H9 (cell line): Measurements from ENCODE around the gene HYAL1. TPM values are rescaled to one million over a fixed set of nuclear protein-coding genes. Genes with fewer than 3 reads are reported as not detected.

ENCODE experiments used
- DNase-seq: peaks from one replicate; pipeline ENCODE4 v3.0.0-alpha.2; 2017
- H2AFZ ChIP-seq: one replicate; pipeline ENCODE4 v1.6.1; 2013; ENCODE audit warnings: mild to moderate bottlenecking, low read length, control low read depth, moderate library complexity
- H2AK5ac ChIP-seq: 2 replicates; pipeline ENCODE4 v1.6.1; 2013; ENCODE audit warnings: low read length, control low read depth, mixed read lengths; ENCODE audit not compliant: insufficient read length
- H2BK120ac ChIP-seq: one replicate; pipeline ENCODE4 v1.6.1; 2013; ENCODE audit warnings: low read depth, mild to moderate bottlenecking, low read length, control low read depth, inconsistent platforms; ENCODE audit not compliant: poor library complexity, severe bottlenecking
- H2BK12ac ChIP-seq: 2 replicates; pipeline ENCODE4 v1.6.1; 2013; ENCODE audit warnings: low read length, control low read depth, mixed read lengths, low read depth; ENCODE audit not compliant: insufficient read length
- H2BK15ac ChIP-seq: 2 replicates; pipeline ENCODE4 v1.6.1; 2013; ENCODE audit warnings: low read depth, low read length, control low read depth
- H2BK20ac ChIP-seq: one replicate; pipeline ENCODE4 v1.6.1; 2013; ENCODE audit warnings: low read depth, mild to moderate bottlenecking, low read length, control low read depth, inconsistent platforms; ENCODE audit not compliant: poor library complexity, severe bottlenecking
- H2BK5ac ChIP-seq: 2 replicates; pipeline ENCODE4 v1.6.1; 2013; ENCODE audit warnings: low read length, control low read depth, mixed read lengths; ENCODE audit not compliant: insufficient read length
- H3K14ac ChIP-seq: 2 replicates; pipeline ENCODE4 v1.6.1; 2013; ENCODE audit warnings: low read length, control low read depth; ENCODE audit not compliant: insufficient read depth
- H3K18ac ChIP-seq: 2 replicates; pipeline ENCODE4 v1.6.1; 2013; ENCODE audit warnings: low read depth, mild to moderate bottlenecking, mixed read lengths, low read length, control low read depth; ENCODE audit not compliant: insufficient read length
- H3K23ac ChIP-seq: 2 replicates; pipeline ENCODE4 v1.6.1; 2013; ENCODE audit warnings: low read length, control low read depth, mixed read lengths, low read depth; ENCODE audit not compliant: insufficient read length
- H3K23me2 ChIP-seq: 2 replicates; pipeline ENCODE4 v1.6.1; 2013; ENCODE audit warnings: low read depth, mild to moderate bottlenecking, mixed read lengths, low read length, control low read depth; ENCODE audit not compliant: insufficient read length, poor library complexity, severe bottlenecking
- H3K27ac ChIP-seq: 2 replicates; pipeline ENCODE4 v1.5.1; 2013; ENCODE audit warnings: low read length, control low read depth, mixed read lengths, low read depth; ENCODE audit not compliant: insufficient read length
- H3K27me3 ChIP-seq: 2 replicates; pipeline ENCODE4 v1.6.1; 2013; ENCODE audit warnings: low read length, control low read depth, inconsistent platforms; ENCODE audit not compliant: insufficient read depth
- H3K4ac ChIP-seq: 2 replicates; pipeline ENCODE4 v1.6.1; 2013; ENCODE audit warnings: low read depth, mild to moderate bottlenecking, control low read depth, inconsistent platforms, low read length, moderate library complexity
- H3K4me1 ChIP-seq: 2 replicates; pipeline ENCODE4 v1.6.1; 2013; ENCODE audit warnings: low read length, control low read depth, inconsistent platforms; ENCODE audit not compliant: insufficient read depth
- H3K4me2 ChIP-seq: 2 replicates; pipeline ENCODE4 v1.6.1; 2013; ENCODE audit warnings: low read length, control low read depth, mixed read lengths; ENCODE audit not compliant: insufficient read length, insufficient read depth
- H3K56ac ChIP-seq: 2 replicates; pipeline ENCODE4 v1.6.1; 2013; ENCODE audit warnings: low read depth, mild to moderate bottlenecking, mixed read lengths, low read length, control low read depth; ENCODE audit not compliant: insufficient read length
- H3K79me1 ChIP-seq: 2 replicates; pipeline ENCODE4 v1.6.1; 2013; ENCODE audit warnings: low read depth, mild to moderate bottlenecking, moderate library complexity, low read length, control low read depth, inconsistent platforms; ENCODE audit not compliant: insufficient read depth, poor library complexity, severe bottlenecking
- H3K79me2 ChIP-seq: 2 replicates; pipeline ENCODE4 v1.6.1; 2013; ENCODE audit warnings: low read length, control low read depth, inconsistent platforms; ENCODE audit not compliant: insufficient read depth
- H3K9ac ChIP-seq: 2 replicates; pipeline ENCODE4 v1.6.1; 2013; ENCODE audit warnings: low read length, control low read depth, mixed read lengths; ENCODE audit not compliant: insufficient read length; ENCODE audit errors: extremely low read depth
- H3K9me3 ChIP-seq: one replicate; pipeline ENCODE4 v1.6.1; 2013; ENCODE audit warnings: low read depth, low read length, inconsistent platforms; ENCODE audit not compliant: control insufficient read depth
- H3T11ph ChIP-seq: one replicate; pipeline ENCODE4 v1.6.1; 2013; ENCODE audit warnings: mild to moderate bottlenecking, low read length, control low read depth, inconsistent platforms
- H4K20me1 ChIP-seq: one replicate; pipeline ENCODE4 v1.6.1; 2013; ENCODE audit not compliant: control insufficient read depth, insufficient read length, insufficient read depth
- H4K5ac ChIP-seq: 2 replicates; pipeline ENCODE4 v1.6.1; 2013; ENCODE audit warnings: low read depth, mild to moderate bottlenecking, mixed read lengths, low read length, control low read depth; ENCODE audit not compliant: insufficient read length
- H4K8ac ChIP-seq: replicated peaks from 2 replicates; pipeline ENCODE4 v1.6.1; 2013; ENCODE audit warnings: low read length, control low read depth, mixed read lengths, low read depth; ENCODE audit not compliant: insufficient read length
- H4K91ac ChIP-seq: 2 replicates; pipeline ENCODE4 v1.6.1; 2013; ENCODE audit warnings: low read depth, mild to moderate bottlenecking, moderate library complexity, mixed read lengths, low read length, control low read depth; ENCODE audit not compliant: insufficient read length
- H3K27ac Mint-ChIP-seq, 3 experiments: 2 replicates in 2 of 3; 3 replicates in 1 of 3; pipeline ENCODE4 v1.8.0; 2020 to 2021; ENCODE audit warnings: mixed read lengths in 3 of 3, mild to moderate bottlenecking in 1 of 3, moderate library complexity in 1 of 3
- H3K27me3 Mint-ChIP-seq: 2 replicates; pipeline ENCODE4 v1.8.0; 2021; ENCODE audit warnings: low read depth, mild to moderate bottlenecking, moderate library complexity, mixed read lengths
- H3K36me3 Mint-ChIP-seq, 3 experiments: 2 replicates in 2 of 3; 3 replicates in 1 of 3; pipeline ENCODE4 v1.8.0; 2020 to 2021; ENCODE audit warnings: low read depth in 3 of 3, mixed read lengths in 3 of 3; ENCODE audit not compliant: insufficient read depth in 1 of 3
- H3K4me1 Mint-ChIP-seq, 2 experiments: 2 replicates each; pipeline ENCODE4 v1.8.0; 2020; ENCODE audit warnings: mixed read lengths in 2 of 2
- H3K4me3 Mint-ChIP-seq, 2 experiments: 2 replicates in 1 of 2; 3 replicates in 1 of 2; pipeline ENCODE4 v1.8.0; 2020 to 2021; ENCODE audit warnings: mild to moderate bottlenecking in 2 of 2, mixed read lengths in 2 of 2, moderate library complexity in 1 of 2
- H3K9me3 Mint-ChIP-seq, 2 experiments: 2 replicates in 1 of 2; 3 replicates in 1 of 2; pipeline ENCODE4 v1.8.0; 2020; ENCODE audit warnings: mild to moderate bottlenecking in 2 of 2, mixed read lengths in 2 of 2, moderate library complexity in 1 of 2
- CTCF ChIP-seq: fragments of 200-600 bp; sonication (generic); conservative IDR thresholded peaks from 3 replicates; pipeline ENCODE4 v1.8.0; 2021; ENCODE audit warnings: antibody characterized with exemption, mild to moderate bottlenecking
- WGBS: extraction: QIAGEN DNeasy Blood & Tissue Kit; methylation state at CpG from one replicate; pipeline ENCODE4 v1.1.7; 2013; ENCODE audit warnings: missing lambda C conversion rate, low lambda C conversion rate, mixed read lengths; ENCODE audit not compliant: insufficient read length; ENCODE audit errors: extremely low coverage; 5-methylcytosine and 5-hydroxymethylcytosine counted together
- total RNA-seq: library from RNA; stranded (reverse); gene quantifications from 2 replicates; pipeline ENCODE4 v1.2.1, GENCODE V29; 2021

HYAL1 gene
- total RNA-seq, 1 experiment from 2014 or later: 2.0 TPM

- Histone ChIP-seq H2AFZ (no peak overlapping the region), H2AK5ac (no peak overlapping the region), H3K9me3 (no peaks in the 10 kb centered on the region)
Observed at GRCh38 chr3:50297896-50298725, 5.3 kb downstream of the HYAL1 start.

More at GRCh38 chr3:50297896-50298725, 5.3 kb downstream of the HYAL1 start:
- Histone ChIP-seq H3K4me2 (peak overlapping the region; percentile 55), H2BK12ac (no peak overlapping the region), H4K8ac (no peak overlapping the region), H2BK5ac (no peak overlapping the region), H3K18ac (no peak overlapping the region), H3K27me3 (no peaks in the 10 kb centered on the region), H2BK20ac (no peak overlapping the region), H3K79me2 (no peaks in the 10 kb centered on the region), H3K4me1 (no peaks in the 10 kb centered on the region), H3K56ac (no peak overlapping the region), H3K23me2 (peaks cover 6% of the 10 kb centered on the region), H3K79me1 (no peaks in the 10 kb centered on the region), H3K23ac (no peak overlapping the region), H3K4ac (no peak overlapping the region), H4K5ac (no peak overlapping the region), H3K9ac (no peak overlapping the region), H3T11ph (no peak overlapping the region), H2BK15ac (no peak overlapping the region), H3K27ac (no peak overlapping the region), H4K20me1 (no peaks in the 10 kb centered on the region), H2BK120ac (no peak overlapping the region), H4K91ac (no peak overlapping the region), H3K14ac (no peak overlapping the region)
- Mint-ChIP-seq H3K4me3 (peak overlapping the region; percentile 87 to 99; a peak in 4 of 5 replicates), H3K36me3 (peaks cover 0 to 8% (median 1%) of the 10 kb centered on the region in 3 experiments; a peak in 1 of 7 replicates), H3K4me1 (peaks cover 20 to 24% of the 10 kb centered on the region in 2 experiments), H3K9me3 (no peaks in the 10 kb centered on the region; a peak in 1 of 5 replicates), H3K27ac (0 out of 7 replicates have a peak overlapping the region, but pooled peaks of 1 of the 3 experiments have one; percentile 40), H3K27me3 (no peaks in the 10 kb centered on the region)
- no peak for DNase-seq
- no CpG with 5 or more reads among the region's 9 CpGs for WGBS
- peak; percentile 25; the same call in 1 of the 3 replicates for TF ChIP-seq CTCF
